ENCODE data around the gene SV2B. TPM values are rescaled to one million over a fixed set of nuclear protein-coding genes. Genes with fewer than 3 reads are reported as not detected.

Gene SV2B
- total and polyA plus RNA-seq, 2 donors from 2014 or later = 0.17 to 3.9 TPM

- no peaks in the 10 kb centered on the region for H3K9me3 ChIP-seq (ENCODE audit: control insufficient read depth in 2 of 3, insufficient read depth in 1 of 3, low read length in 3 of 3)
- peaks cover 2% of the 10 kb centered on the region for H3K27me3 ChIP-seq (ENCODE audit: control insufficient read depth, insufficient read depth, low read length)
- H3K27ac ChIP-seq (ENCODE audit: low read depth in 2 of 2, low read length in 2 of 2) = no peak overlapping the region
- intact Hi-C loops (cut with DNase I) = no loop called here
- H3K4me3 ChIP-seq (ENCODE audit: low read length in 3 of 3) = no peak overlapping the region
- TF ChIP-seq CTCF (IDR thresholded peaks at IDR 0.05; ENCODE audit: borderline replicate concordance, extremely low read depth, insufficient read depth) = no peak
- no peak overlapping the region for H3K9ac ChIP-seq (ENCODE audit: low read length in 3 of 3)
- no peaks in the 10 kb centered on the region for H3K4me1 ChIP-seq (ENCODE audit: control insufficient read depth in 2 of 3, insufficient read depth in 2 of 3, low read depth in 1 of 3, low read length in 3 of 3)
- DNase-seq (no peak), FAIRE-seq (no peak)
- H3K36me3 ChIP-seq (ENCODE audit: control insufficient read depth in 2 of 3, insufficient read depth in 3 of 3, low read length in 3 of 3) = no peaks in the 10 kb centered on the region
These were observed 198.0 kb downstream of the SV2B start for GRCh38 chr15:91298101-91298500.

- Histone ChIP-seq H3K9ac (ENCODE audit: low read length in 3 of 3) (no peak overlapping the region), H3K4me3 (ENCODE audit: low read length in 3 of 3) (no peak overlapping the region), H3K4me1 (ENCODE audit: control insufficient read depth in 2 of 3, insufficient read depth in 2 of 3, low read depth in 1 of 3, low read length in 3 of 3) (no peaks in the 10 kb centered on the region), H3K9me3 (ENCODE audit: control insufficient read depth in 2 of 3, insufficient read depth in 1 of 3, low read length in 3 of 3) (no peaks in the 10 kb centered on the region), H3K27ac (ENCODE audit: low read depth in 2 of 2, low read length in 2 of 2) (no peak overlapping the region), H3K27me3 (ENCODE audit: control insufficient read depth, insufficient read depth, low read length) (peaks cover 3% of the 10 kb centered on the region), H3K36me3 (ENCODE audit: control insufficient read depth in 2 of 3, insufficient read depth in 3 of 3, low read length in 3 of 3) (no peaks in the 10 kb centered on the region)
- peak; percentile 51 for TF ChIP-seq CTCF (IDR thresholded peaks at IDR 0.05; ENCODE audit: borderline replicate concordance, extremely low read depth, insufficient read depth)
- DNase-seq (peak in 4 of 5 donors; percentile 40 to 89 (median 71)), FAIRE-seq (no peak)
- intact Hi-C loops (cut with DNase I) = loop anchor here (10.0 kb wide), 2 partner anchors 522 to 782 kb away; no protein-coding TSS in a partner anchor
These were observed 202.8 kb downstream of the SV2B start for GRCh38 chr15:91302588-91303439.

- H3K4me3 ChIP-seq (ENCODE audit: low read length in 3 of 3) = no peak overlapping the region
These were observed 204.2 kb downstream of the SV2B start for GRCh38 chr15:91304210-91304609.

More at GRCh38 chr15:91304210-91304609, 204.2 kb downstream of the SV2B start:
- no peak for FAIRE-seq
- H3K36me3 ChIP-seq (ENCODE audit: control insufficient read depth in 2 of 3, insufficient read depth in 3 of 3, low read length in 3 of 3) = no peaks in the 10 kb centered on the region
- DNase-seq = no peak
- intact Hi-C loops (cut with DNase I) = loop anchor here (10.0 kb wide), 2 partner anchors 521 to 781 kb away; no protein-coding TSS in a partner anchor
- peaks cover 3% of the 10 kb centered on the region for H3K27me3 ChIP-seq (ENCODE audit: control insufficient read depth, insufficient read depth, low read length)
- H3K27ac ChIP-seq (ENCODE audit: low read depth in 2 of 2, low read length in 2 of 2) = no peak overlapping the region
- H3K4me1 ChIP-seq (ENCODE audit: control insufficient read depth in 2 of 3, insufficient read depth in 2 of 3, low read depth in 1 of 3, low read length in 3 of 3) = no peaks in the 10 kb centered on the region
- TF ChIP-seq CTCF (IDR thresholded peaks at IDR 0.05; ENCODE audit: borderline replicate concordance, extremely low read depth, insufficient read depth) = no peak
- no peaks in the 10 kb centered on the region for H3K9me3 ChIP-seq (ENCODE audit: control insufficient read depth in 2 of 3, insufficient read depth in 1 of 3, low read length in 3 of 3)
- H3K9ac ChIP-seq (ENCODE audit: low read length in 3 of 3) = no peak overlapping the region
